Inflammatory macrophage (primary cell): ENCODE data around the gene STK10.

Experiments used
- DNase-seq, 2 donors: peaks; one replicate each; pipeline ENCODE4 v3.0.0-alpha.2; 2020 to 2022

STK10 gene

GRCh38 chr5:172086194-172086975 lies 101.6 kb downstream of the STK10 start:
- DNase-seq = no peak

GRCh38 chr5:172085738-172086137 lies 102.3 kb downstream of the STK10 start:
- no peak for DNase-seq

DNA sequence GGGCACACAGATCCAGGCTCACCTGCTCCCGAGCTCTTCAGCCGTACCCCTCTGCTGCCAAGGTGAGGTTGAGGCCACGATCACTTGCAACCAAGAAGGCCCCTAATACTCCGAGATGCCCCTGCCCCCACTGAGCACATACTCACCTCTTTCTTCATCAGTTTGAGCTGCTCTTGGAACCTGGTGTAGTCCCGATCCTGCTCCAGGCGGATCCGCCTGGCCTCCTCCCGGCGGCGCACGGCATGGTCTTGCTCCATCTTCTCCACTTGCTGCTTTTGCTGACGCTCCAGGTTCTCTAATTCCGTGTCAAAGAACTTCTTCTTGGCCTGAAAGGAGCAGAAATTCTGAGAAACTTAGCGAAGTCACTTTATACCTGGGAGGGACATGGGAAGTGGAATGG lies 105.8 kb downstream of the STK10 start:
- DNase-seq = no peak

- no peak for DNase-seq
Measured at GRCh38 chr5:172079876-172080275, 108.1 kb downstream of the STK10 start.

GRCh38 chr5:172078726-172079345 lies 109.2 kb downstream of the STK10 start:
- DNase-seq = peak; percentile 86 to 87

DNA sequence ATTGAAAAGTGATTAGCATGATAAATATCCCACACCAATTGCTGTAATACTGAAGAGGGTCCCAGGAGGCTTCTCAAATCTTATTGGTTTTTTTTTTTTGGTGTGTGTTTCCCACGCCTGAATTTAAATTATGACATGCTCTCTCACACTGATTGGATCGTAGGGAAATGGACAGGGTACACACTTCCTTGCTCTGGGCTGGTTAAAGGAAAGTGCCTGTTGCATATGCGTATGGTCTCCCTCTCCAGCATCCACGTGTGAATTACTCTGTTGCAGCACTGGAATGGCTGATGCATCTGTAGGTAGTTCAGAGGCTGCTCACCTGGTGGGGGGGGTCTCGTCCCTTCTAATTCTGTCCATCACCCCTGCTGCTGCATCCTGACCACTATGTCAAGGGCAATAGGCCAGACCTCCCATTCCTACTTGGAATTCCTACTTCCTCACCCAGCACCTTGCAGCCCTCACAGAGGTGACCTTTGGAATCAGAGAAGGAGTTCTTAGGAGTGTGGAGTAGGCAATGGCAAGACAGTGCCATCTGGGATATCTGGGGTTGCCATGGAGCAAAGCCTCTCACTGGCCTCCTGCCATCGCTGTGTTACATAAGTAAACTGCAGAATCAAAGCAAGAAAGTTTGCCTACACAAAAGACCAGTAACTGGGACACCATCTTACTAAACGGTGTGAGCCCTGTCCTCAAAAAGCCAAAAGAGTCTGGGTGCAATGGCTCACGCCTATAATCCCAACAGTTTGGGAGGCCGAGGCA lies 110.2 kb downstream of the STK10 start:
- no peak for DNase-seq

- no peak for DNase-seq
Measured at GRCh38 chr5:172076761-172077244, 111.2 kb downstream of the STK10 start.

- DNase-seq = no peak
Measured at GRCh38 chr5:172075656-172076055, 112.4 kb downstream of the STK10 start.

DNA sequence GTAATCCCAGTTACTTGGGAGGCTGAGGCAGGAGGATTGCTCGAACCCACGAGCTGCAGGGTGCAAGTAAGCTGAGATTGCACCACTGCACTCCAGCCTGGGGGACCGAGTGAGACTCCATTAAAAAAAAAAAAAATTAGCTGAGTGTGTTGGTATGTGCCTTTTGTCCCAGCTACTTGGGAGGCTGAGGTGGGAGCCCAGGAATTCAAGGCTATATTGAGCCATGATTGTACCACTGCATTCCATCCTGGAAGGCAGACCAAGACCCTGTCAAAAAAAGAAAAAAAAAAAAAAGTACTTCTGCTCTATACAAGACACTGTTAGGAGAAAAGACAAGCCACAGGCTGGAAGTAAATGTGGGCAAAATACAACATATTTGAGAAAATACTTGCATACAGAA lies 113.1 kb downstream of the STK10 start:
- DNase-seq = no peak

DNA sequence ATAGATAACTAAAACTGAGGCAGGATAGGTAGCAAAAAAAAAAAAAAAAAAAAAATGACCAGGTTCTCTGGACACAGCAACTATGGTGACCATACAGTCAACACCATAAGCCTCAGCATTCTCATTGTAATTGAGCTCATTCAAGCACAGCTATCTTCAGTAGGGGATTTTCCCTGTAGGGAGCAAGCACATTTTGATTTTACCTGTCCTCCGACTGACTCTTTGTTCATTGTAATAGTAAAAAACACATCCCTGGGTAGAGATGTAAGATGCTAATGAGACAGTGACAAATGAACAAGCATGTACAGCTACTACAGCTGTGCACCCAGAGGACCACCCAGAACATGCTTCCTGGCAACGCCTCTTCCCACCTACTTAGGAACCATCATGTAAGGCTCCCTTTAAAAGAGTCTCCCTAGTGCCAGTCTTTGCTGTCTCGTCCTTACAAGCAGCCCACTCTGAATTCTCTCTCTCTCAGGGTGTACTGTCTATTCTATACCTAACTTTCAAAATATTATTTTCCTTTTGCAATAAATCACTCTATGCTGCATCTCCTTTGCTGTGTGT lies 116.6 kb downstream of the STK10 start:
- no peak for DNase-seq

DNA sequence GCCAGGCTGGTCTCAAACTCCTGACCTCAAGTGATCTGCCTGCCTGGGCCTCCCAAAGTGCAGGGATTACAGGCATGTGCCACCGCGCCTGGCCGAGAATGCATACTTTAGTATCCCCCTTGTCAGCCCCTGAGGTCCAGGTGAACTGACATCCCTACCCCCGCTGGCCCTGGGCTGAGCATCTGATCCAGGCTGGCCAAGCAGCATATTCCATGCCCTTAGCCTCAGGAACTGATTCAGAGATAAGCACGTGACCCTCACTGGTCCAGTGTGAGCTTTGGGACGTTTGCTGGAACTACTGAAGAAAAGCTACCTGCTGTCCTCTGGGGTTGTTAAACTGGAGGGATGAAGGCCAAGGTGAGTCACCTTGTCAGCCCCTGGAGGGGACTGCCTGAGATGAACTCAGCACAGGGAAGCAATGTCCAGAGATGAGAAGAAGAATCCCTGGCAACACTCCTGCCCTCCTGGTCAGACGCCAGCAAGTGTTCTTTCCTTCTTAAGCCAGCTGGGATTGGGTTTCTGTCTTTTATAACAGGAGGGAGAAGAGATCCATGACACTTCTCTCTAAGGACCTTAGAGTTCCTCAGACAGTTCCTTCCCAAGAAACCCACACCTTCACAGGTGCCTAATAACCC lies 122.5 kb downstream of the STK10 start:
- no peak for DNase-seq

DNA sequence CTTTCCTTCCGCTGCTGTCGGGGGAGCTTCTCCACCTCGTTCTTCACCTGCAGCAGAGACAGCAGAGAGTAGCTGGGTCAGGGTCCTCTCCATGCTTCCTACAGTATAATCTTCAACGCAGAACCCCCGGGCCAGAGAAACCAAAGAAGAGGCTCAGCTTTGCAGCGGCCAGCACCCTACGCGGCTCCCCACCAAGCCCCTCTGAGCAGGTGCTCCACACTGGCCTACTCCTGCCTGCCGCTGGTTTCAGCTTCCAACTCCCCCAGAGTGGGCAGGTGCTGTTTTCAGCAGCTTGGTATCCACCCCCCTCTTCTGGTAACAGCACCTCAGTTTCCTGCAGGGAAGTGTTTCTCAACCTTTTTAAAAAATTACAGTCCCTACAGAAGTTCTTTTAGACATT lies 123.3 kb downstream of the STK10 start:
- DNase-seq = no peak

GRCh38 chr5:172064358-172064757 lies 123.7 kb downstream of the STK10 start:
- no peak for DNase-seq

DNA sequence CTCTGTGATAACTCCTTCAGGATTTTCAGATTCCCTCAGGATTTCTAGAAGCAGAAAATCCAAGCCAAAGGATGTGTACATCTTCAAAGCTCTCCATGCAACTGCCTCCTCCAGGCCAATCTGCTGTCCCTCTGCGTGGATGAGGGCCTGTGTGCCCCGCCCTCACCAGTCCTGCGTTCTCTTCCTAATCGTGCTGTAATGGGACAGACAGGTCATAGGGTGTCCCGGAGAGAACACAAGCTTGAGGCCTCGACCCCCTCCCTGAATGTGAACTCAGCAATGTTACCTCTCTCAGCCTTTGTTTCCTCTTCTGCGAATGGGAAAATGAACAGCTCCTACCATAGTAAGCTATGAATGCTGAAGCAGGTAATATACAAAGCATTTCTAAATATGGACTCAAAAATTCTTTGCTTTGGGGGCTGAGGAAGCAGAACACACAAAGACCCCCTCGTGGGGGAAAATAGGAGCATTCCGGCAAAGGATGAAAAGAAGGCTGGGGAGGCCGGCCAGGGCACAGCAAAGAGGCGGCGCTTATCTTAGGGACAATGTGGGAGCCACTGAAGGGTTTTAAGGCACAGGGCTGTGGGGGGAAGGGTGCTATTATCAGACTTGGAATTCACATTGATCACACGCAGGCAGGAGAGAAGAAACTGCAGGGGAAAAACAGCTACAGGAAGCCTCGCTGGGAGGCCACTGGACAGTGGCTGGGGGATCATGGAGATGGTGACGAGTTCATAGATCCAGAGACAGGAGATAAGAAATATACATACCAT lies 124.4 kb downstream of the STK10 start:
- no peak for DNase-seq

GRCh38 chr5:172059661-172060100 lies 128.3 kb downstream of the STK10 start:
- DNase-seq = no peak

GRCh38 chr5:172058088-172058487 lies 129.9 kb downstream of the STK10 start:
- no peak for DNase-seq

DNA sequence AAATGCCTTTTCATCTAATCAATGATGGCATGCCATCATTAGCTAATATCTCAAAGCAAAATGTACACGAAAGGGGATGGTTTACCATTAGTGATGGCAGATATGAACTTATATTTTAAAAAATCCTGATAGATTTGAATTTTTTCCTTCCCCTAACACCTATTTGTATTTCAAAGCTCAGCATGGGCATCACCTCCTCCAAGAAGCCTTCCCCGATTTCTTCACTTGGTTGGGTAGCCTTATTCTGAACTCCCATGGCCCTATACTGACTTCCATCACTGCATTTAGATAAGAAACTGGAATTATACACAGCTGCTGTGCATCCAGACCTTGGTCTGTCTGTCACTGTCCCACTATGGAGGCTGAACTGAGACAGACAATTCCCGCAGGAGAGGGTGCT lies 132.0 kb downstream of the STK10 start:
- no peak for DNase-seq

- no peak for DNase-seq
Measured at GRCh38 chr5:172055421-172055820, 132.6 kb downstream of the STK10 start.

- DNase-seq = no peak
Measured at GRCh38 chr5:172054611-172055153, 133.3 kb downstream of the STK10 start.

DNA sequence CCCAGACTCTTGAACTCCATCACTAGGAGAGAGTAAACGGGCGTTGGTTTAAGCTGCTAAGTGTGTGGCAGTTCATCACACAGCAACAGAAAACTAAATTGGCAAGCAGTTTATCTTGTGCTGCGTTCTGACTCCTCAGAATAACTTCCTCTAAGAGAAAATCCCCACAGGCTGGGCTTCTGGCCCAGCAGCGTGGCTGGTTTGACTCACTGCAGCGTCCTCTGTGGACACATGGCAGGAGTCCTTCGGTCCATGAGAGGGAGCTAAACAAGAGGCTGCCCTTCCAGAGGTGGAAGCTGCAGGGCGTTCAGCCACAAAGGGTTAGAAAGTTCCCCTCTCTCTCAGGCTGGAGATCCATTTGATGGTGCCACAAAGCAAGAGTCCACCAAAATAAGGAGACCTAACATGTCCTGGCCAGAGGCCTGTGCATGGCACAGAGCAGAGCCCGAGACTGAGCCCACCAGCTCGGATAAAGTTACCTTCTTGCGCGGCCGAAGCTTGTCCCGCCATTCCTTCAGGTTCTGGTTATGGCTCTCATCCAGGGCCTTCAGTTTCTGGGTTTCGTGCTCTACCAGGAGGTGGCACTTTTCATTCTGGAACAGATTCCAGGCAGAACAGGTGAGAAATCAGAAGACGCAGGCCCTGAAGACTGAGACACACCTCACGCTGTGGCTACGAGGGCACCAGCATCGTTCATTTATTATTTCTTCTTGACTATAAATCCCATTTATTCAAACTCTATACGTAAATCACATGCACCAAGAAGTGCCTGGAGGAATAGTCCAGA lies 135.4 kb downstream of the STK10 start:
- DNase-seq = peak in 1 of 2 donors; percentile 68
